K562 (cell line): ENCODE measurements around the gene POU3F3. TPM values are rescaled to one million over a fixed set of nuclear protein-coding genes. Genes with fewer than 3 reads are reported as not detected.

Experiments used
- ATAC-seq: fragments of 200-7000 bp; cut with Tn5 transposase; 3 replicates; pipeline ENCODE4 v1.9.1; 2020; ENCODE audit warnings: moderate library complexity
- BruUV-seq: library from RNA; stranded (reverse); fragments of 400-500 nt; replicated peaks from 2 replicates; lab custom pipeline; 2021; lab: Mats Ljungman, UMichigan
- CTCF ChIA-PET: fragments of 300-600 bp; formaldehyde crosslinking; extraction: SDS; loops from one replicate; lab custom pipeline; 2021; ENCODE audit warnings: low intra/inter-chr PET ratio; lab: Yijun Ruan, JAX
- POLR2A ChIA-PET: fragments of 300-600, 350-650 bp; sonication (Branson Sonifier 250); formaldehyde crosslinking; extraction: SDS; loops from one replicate; lab custom pipeline; 2021; ENCODE audit warnings: antibody characterized with exemption, inconsistent platforms; lab: Yijun Ruan, JAX
- DNase-seq, 4 experiments: peaks; one replicate each; pipeline versions ENCODE4 v3.0.0 to v3.0.0-alpha.2; 2011 to 2018; ENCODE audit warnings: low spot score in 3 of 4, mixed read lengths in 3 of 4; ENCODE audit errors: extremely low read depth in 1 of 4
- FAIRE-seq: peaks from 2 replicates; lab custom pipeline; 2011; peaks lifted over from hg19 to GRCh38; lab: Jason Lieb, UNC
- H2AFZ ChIP-seq: 2 replicates; pipeline ENCODE4 v1.6.0; 2011; ENCODE audit warnings: low read depth, low read length, control low read depth, inconsistent platforms
- H3K27ac ChIP-seq: fragments of 200-600 bp; 3 replicates; pipeline ENCODE4 v1.8.0; 2011; ENCODE audit warnings: low read depth, mild to moderate bottlenecking, control low read depth, inconsistent platforms, low read length, moderate library complexity, mixed read lengths; ENCODE audit errors: extremely low read depth
- H3K27me3 ChIP-seq, 2 experiments: fragments of 300-600 bp in 1 of 2; 2 replicates in 1 of 2; 3 replicates in 1 of 2; pipeline versions ENCODE4 v1.6.0 to v1.8.0; 2011; ENCODE audit warnings: inconsistent platforms in 2 of 2, low read length in 2 of 2, mild to moderate bottlenecking in 1 of 2, mixed read lengths in 1 of 2, moderate library complexity in 1 of 2; ENCODE audit not compliant: control insufficient read depth in 2 of 2, insufficient read depth in 2 of 2
- H3K36me3 ChIP-seq: fragments of 300-600 bp; 3 replicates; pipeline ENCODE4 v1.8.0; 2011; ENCODE audit warnings: mild to moderate bottlenecking, low read length, inconsistent platforms; ENCODE audit not compliant: control insufficient read depth, insufficient read depth
- H3K4me1 ChIP-seq, 2 experiments: fragments of 200-600 bp in 1 of 2; replicated peaks in 1 of 2; 2 replicates in 1 of 2; 3 replicates in 1 of 2; pipeline versions ENCODE4 v1.5.1 to v1.8.0; 2011; ENCODE audit warnings: inconsistent platforms in 2 of 2, low read length in 2 of 2, mild to moderate bottlenecking in 1 of 2, mixed read lengths in 1 of 2, moderate library complexity in 1 of 2; ENCODE audit not compliant: control insufficient read depth in 2 of 2, insufficient read depth in 2 of 2
- H3K4me2 ChIP-seq: 2 replicates; pipeline ENCODE4 v1.6.1; 2011; ENCODE audit warnings: low read length, control low read depth, inconsistent platforms, mixed read lengths; ENCODE audit not compliant: insufficient read depth
- H3K4me3 ChIP-seq: fragments of 200-600 bp; sonication (generic), shearing (Covaris generic); 2 replicates; pipeline ENCODE4 v1.5.1; 2016; ENCODE audit warnings: control low read depth, inconsistent platforms
- H3K79me2 ChIP-seq: fragments of 200-600 bp; 3 replicates; pipeline ENCODE4 v1.8.0; 2011; ENCODE audit warnings: low read length, inconsistent platforms; ENCODE audit not compliant: control insufficient read depth, insufficient read depth
- H3K9ac ChIP-seq, 2 experiments: 2 replicates each; pipeline versions ENCODE4 v1.6.0 to v1.6.1; 2011; ENCODE audit warnings: low read depth in 2 of 2, low read length in 2 of 2, control low read depth in 1 of 2, inconsistent platforms in 1 of 2, mild to moderate bottlenecking in 1 of 2, mixed read lengths in 1 of 2; ENCODE audit not compliant: insufficient read depth in 1 of 2
- H3K9me1 ChIP-seq: one replicate; pipeline ENCODE4 v1.6.0; 2011; ENCODE audit warnings: inconsistent platforms, mild to moderate bottlenecking, low read length, moderate library complexity; ENCODE audit not compliant: control insufficient read depth, insufficient read depth
- H3K9me3 ChIP-seq: replicated peaks from 2 replicates; pipeline ENCODE4 v1.5.1; 2011; ENCODE audit warnings: low read depth, low read length, inconsistent platforms; ENCODE audit not compliant: control insufficient read depth, insufficient read depth
- H4K20me1 ChIP-seq: replicated peaks from 2 replicates; pipeline ENCODE4 v1.6.1; 2011; ENCODE audit warnings: low read length, inconsistent platforms, mixed read lengths; ENCODE audit not compliant: control insufficient read depth, insufficient read depth
- MYNN ChIP-seq, 2 experiments: sonication (generic); formaldehyde crosslinking in 1 of 2; IDR thresholded peaks; 2 replicates each; pipeline versions ENCODE4 v1.5.0 to v1.6.1; 2016 to 2020; ENCODE audit warnings: antibody characterized with exemption in 1 of 2, missing genetic modification reagents in 1 of 2
- NCOA4 ChIP-seq: fragments of 450-650 bp; IDR thresholded peaks from 2 replicates; pipeline ENCODE4 v1.6.1; 2018; ENCODE audit warnings: mild to moderate bottlenecking; ENCODE audit not compliant: partially characterized antibody
- PTRF ChIP-seq: fragments of 450-650 bp; IDR thresholded peaks from 2 replicates; pipeline ENCODE4 v1.6.1; 2016; ENCODE audit warnings: mild to moderate bottlenecking, missing genetic modification characterization, missing compliant biosample characterization
- SIRT6 ChIP-seq: IDR thresholded peaks from one replicate; pipeline ENCODE4 v1.6.1; 2012; ENCODE audit warnings: low read depth, mild to moderate bottlenecking, control low read depth, inconsistent platforms, low read length, moderate library complexity
- STAT5A ChIP-seq: IDR thresholded peaks from 2 replicates; pipeline ENCODE4 v1.6.1; 2012; ENCODE audit warnings: low read length, inconsistent platforms, borderline replicate concordance
- ZFPM2 ChIP-seq: fragments of 250-450 bp; sonication (Bioruptor Pico); IDR thresholded peaks from 2 replicates; pipeline ENCODE4 v1.5.1; 2022; ENCODE audit warnings: mild to moderate bottlenecking
- WGBS: fragments of 100-300 bp; shearing (Covaris generic); methylation state at CpG from one replicate; pipeline ENCODE4 v1.1.6; 2016; ENCODE audit warnings: low coverage, mixed read lengths; ENCODE audit not compliant: insufficient coverage; ENCODE audit errors: missing lambda C conversion rate; 5-methylcytosine and 5-hydroxymethylcytosine counted together
- in situ Hi-C: fragments of 300-500 bp; cut with MboI; formaldehyde crosslinking; loops from 4 replicates; pipeline ENCODE4 v1.15.0; 2018; ENCODE audit warnings: inconsistent platforms, mixed read lengths
- intact Hi-C: fragments of 100-400 bp; cut with micrococcal nuclease; formaldehyde crosslinking; loops from 2 replicates; pipeline ENCODE4 v1.14.2; 2022
- polyA plus RNA-seq, 8 experiments: library from polyadenylated mRNA; depleted of rRNA in 4 of 8; stranded (reverse) in 5 of 8; unstranded in 3 of 8; fragments of >200 nt; fragmentation: Nextera tagmentation in 2 of 8; fragmentation: Illumina TruSeq in 1 of 8; extraction: Ambion mirVana in 2 of 8; extraction: Trizol in 1 of 8; gene quantifications; 2 replicates each; pipeline versions ENCODE4 v1.2.1 to v1.2.3, GENCODE V29; 2011 to 2014; ENCODE audit warnings: inconsistent platforms in 1 of 8, missing spikeins in 1 of 8
- total RNA-seq, 7 experiments: library from RNA; depleted of rRNA in 6 of 7; stranded (reverse); fragments of >200 nt in 6 of 7; fragmentation: Illumina TruSeq in 2 of 7; extraction: Trizol in 2 of 7; gene quantifications; 2 replicates each; pipeline versions ENCODE4 v1.2.1 to v1.2.3, GENCODE V29; 2011 to 2021; ENCODE audit warnings: low replicate concordance in 1 of 7
- TF ChIP-seq, protein P1 (sequence below): fragments of 250-450 bp; sonication (Bioruptor Pico); IDR thresholded peaks from 2 replicates; pipeline ENCODE4 v1.8.0; 2021; ENCODE audit warnings: moderate library complexity, mild to moderate bottlenecking, inconsistent platforms
- TF ChIP-seq, protein P2 (sequence below): fragments of 250-450 bp; sonication (Bioruptor Pico); IDR thresholded peaks from 2 replicates; pipeline ENCODE4 v1.5.0; 2022; ENCODE audit warnings: mild to moderate bottlenecking
- TF ChIP-seq, protein P3 (sequence below): sonication (generic); formaldehyde crosslinking; IDR thresholded peaks from 2 replicates; pipeline ENCODE4 v1.8.1; 2022; ENCODE audit warnings: missing genetic modification reagents

The POU3F3 gene
- total and polyA plus RNA-seq, 9 of the 15 experiments (the other 6 are each of a cell fraction or from before 2014, with no cell fraction given), result not detected

DNA sequence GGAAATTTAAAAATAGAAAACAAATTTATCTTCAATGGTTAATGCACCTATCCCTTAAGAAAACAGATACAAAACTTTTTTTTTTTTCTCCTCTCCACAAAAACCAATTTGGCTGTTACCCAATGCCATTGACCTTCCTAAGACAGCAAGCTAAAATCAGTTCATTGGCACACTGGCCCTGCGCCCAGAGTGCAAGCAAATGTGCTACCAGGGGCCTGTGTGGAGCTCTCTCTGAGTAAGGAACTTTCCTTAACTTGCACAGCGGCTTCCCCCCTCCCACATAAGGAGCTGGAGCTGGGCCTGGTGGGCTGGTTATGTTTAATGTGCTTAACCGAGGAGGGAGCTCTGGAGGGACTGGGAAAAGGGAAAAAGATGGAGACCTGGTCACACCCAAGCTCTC, 17.6 kb upstream of the POU3F3 start (continued):
- TF ChIP-seq STAT5A (no peak), ZFPM2 (CRISPR knock-in tag) (no peak), MYNN (IDR thresholded peaks at IDR 0.05) (no peak), MYNN (CRISPR knock-in tag; IDR thresholded peaks at IDR 0.05) (no peak)
- TF ChIP-seq, protein P1, sequence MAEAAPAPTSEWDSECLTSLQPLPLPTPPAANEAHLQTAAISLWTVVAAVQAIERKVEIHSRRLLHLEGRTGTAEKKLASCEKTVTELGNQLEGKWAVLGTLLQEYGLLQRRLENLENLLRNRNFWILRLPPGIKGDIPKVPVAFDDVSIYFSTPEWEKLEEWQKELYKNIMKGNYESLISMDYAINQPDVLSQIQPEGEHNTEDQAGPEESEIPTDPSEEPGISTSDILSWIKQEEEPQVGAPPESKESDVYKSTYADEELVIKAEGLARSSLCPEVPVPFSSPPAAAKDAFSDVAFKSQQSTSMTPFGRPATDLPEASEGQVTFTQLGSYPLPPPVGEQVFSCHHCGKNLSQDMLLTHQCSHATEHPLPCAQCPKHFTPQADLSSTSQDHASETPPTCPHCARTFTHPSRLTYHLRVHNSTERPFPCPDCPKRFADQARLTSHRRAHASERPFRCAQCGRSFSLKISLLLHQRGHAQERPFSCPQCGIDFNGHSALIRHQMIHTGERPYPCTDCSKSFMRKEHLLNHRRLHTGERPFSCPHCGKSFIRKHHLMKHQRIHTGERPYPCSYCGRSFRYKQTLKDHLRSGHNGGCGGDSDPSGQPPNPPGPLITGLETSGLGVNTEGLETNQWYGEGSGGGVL (CRISPR knock-in tag), result no peak

DNA sequence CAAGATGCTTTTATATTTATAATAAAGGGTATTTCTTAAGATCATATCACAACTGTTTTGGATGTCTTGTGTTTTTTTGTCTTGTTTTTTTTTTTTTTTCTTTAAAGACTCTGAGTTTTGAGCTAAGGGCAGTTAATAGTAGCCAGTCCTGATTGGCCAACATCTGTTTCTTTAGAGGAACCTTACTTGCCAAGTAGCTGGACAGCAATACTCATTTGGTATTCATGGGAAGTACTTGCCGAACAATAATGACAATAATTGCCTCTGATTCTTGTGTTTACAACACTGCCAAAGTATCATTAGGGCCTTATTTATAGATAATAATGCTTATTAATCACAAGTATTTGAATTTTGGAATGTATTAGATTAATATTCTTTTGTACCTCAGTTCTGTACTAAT, 17.1 kb upstream of the POU3F3 start:
- no peak overlapping the region for H3K9ac ChIP-seq
- H3K9me1 ChIP-seq, result no peaks in the 10 kb centered on the region
- H3K4me2 ChIP-seq, result no peak overlapping the region
- intact Hi-C loops (no loop called here), in situ Hi-C loops (no loop called here)
- no peaks in the 10 kb centered on the region for H3K9me3 ChIP-seq
- ChIA-PET POLR2A (no interaction called here), CTCF (no interaction called here)
- ATAC-seq, result no peak
- TF ChIP-seq NCOA4 (no peak), SIRT6 (no peak), PTRF (tag) (no peak)
- TF ChIP-seq, protein P2, sequence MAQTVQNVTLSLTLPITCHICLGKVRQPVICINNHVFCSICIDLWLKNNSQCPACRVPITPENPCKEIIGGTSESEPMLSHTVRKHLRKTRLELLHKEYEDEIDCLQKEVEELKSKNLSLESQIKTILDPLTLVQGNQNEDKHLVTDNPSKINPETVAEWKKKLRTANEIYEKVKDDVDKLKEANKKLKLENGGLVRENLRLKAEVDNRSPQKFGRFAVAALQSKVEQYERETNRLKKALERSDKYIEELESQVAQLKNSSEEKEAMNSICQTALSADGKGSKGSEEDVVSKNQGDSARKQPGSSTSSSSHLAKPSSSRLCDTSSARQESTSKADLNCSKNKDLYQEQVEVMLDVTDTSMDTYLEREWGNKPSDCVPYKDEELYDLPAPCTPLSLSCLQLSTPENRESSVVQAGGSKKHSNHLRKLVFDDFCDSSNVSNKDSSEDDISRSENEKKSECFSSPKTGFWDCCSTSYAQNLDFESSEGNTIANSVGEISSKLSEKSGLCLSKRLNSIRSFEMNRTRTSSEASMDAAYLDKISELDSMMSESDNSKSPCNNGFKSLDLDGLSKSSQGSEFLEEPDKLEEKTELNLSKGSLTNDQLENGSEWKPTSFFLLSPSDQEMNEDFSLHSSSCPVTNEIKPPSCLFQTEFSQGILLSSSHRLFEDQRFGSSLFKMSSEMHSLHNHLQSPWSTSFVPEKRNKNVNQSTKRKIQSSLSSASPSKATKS (CRISPR knock-in tag), result no peak
- TF ChIP-seq, protein P3, sequence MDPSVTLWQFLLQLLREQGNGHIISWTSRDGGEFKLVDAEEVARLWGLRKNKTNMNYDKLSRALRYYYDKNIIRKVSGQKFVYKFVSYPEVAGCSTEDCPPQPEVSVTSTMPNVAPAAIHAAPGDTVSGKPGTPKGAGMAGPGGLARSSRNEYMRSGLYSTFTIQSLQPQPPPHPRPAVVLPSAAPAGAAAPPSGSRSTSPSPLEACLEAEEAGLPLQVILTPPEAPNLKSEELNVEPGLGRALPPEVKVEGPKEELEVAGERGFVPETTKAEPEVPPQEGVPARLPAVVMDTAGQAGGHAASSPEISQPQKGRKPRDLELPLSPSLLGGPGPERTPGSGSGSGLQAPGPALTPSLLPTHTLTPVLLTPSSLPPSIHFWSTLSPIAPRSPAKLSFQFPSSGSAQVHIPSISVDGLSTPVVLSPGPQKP (CRISPR knock-in tag), result no peak
- H3K4me3 ChIP-seq, result no peak overlapping the region
- H3K36me3 ChIP-seq, result no peaks in the 10 kb centered on the region
- 15% methylated on average over 1 of the region's 1 CpG for WGBS
- no peak for DNase-seq
- BruUV-seq, result no TSS peak
- H3K27me3 ChIP-seq, result no peaks in the 10 kb centered on the region
- H3K79me2 ChIP-seq, result no peaks in the 10 kb centered on the region
- no peak overlapping the region for H2AFZ ChIP-seq
- H3K27ac ChIP-seq, result no peak overlapping the region
- FAIRE-seq, result no peak
- H4K20me1 ChIP-seq, result no peaks in the 10 kb centered on the region
- H3K4me1 ChIP-seq, result no peaks in the 10 kb centered on the region
